GM23248 (cell line): ENCODE measurements around the gene FOXO1. TPM values are rescaled to one million over a fixed set of nuclear protein-coding genes. Genes with fewer than 3 reads are reported as not detected.
A peak's percentile ranks its signal among the peaks of the same experiment; 100 is the strongest.

Experiments used
- DNase-seq: peaks from one replicate; pipeline ENCODE4 v3.0.0-alpha.2; 2015
- H2AFZ ChIP-seq: fragments of 200-600 bp; sonication (generic); 2 replicates; pipeline ENCODE4 v1.6.1; 2016; ENCODE audit warnings: antibody characterized with exemption
- H3F3A ChIP-seq: fragments of 200-600 bp; sonication (generic); 2 replicates; pipeline ENCODE4 v1.6.1; 2016; ENCODE audit warnings: mild to moderate bottlenecking, antibody characterized with exemption, mixed run types; ENCODE audit not compliant: insufficient read depth
- H3K27ac ChIP-seq: fragments of 200-600 bp; sonication (generic); 2 replicates; pipeline ENCODE4 v1.5.1; 2016; ENCODE audit warnings: mild to moderate bottlenecking
- H3K27me3 ChIP-seq: fragments of 200-600 bp; sonication (generic); replicated peaks from 2 replicates; pipeline ENCODE4 v1.6.1; 2016; ENCODE audit warnings: mild to moderate bottlenecking; ENCODE audit not compliant: insufficient read depth
- H3K36me3 ChIP-seq: fragments of 200-600 bp; sonication (generic); 2 replicates; pipeline ENCODE4 v1.6.1; 2016; ENCODE audit warnings: low read depth, mild to moderate bottlenecking
- H3K4me1 ChIP-seq: fragments of 200-600 bp; sonication (generic); 2 replicates; pipeline ENCODE4 v1.6.1; 2016; ENCODE audit warnings: mild to moderate bottlenecking; ENCODE audit not compliant: insufficient read depth
- H3K4me2 ChIP-seq: fragments of 200-600 bp; sonication (generic); one replicate; pipeline ENCODE4 v1.6.1; 2016; ENCODE audit warnings: mild to moderate bottlenecking; ENCODE audit not compliant: unreplicated experiment
- H3K4me3 ChIP-seq: fragments of 200-600 bp; sonication (generic); 2 replicates; pipeline ENCODE4 v1.5.1; 2016; ENCODE audit warnings: mild to moderate bottlenecking
- H3K79me2 ChIP-seq: fragments of 200-600 bp; sonication (generic); 2 replicates; pipeline ENCODE4 v1.6.1; 2016; ENCODE audit warnings: mild to moderate bottlenecking; ENCODE audit not compliant: insufficient read depth
- H3K9ac ChIP-seq: fragments of 200-600 bp; sonication (generic); 2 replicates; pipeline ENCODE4 v1.6.1; 2016; ENCODE audit warnings: mild to moderate bottlenecking
- H3K9me2 ChIP-seq: fragments of 200-600 bp; sonication (generic); 2 replicates; pipeline ENCODE4 v1.6.1; 2016; ENCODE audit warnings: mixed run types, mild to moderate bottlenecking, moderate library complexity; ENCODE audit not compliant: insufficient read depth
- H3K9me3 ChIP-seq: fragments of 200-600 bp; sonication (generic); one replicate; pipeline ENCODE4 v1.6.1; 2017; ENCODE audit warnings: low read depth
- H4K20me1 ChIP-seq: fragments of 200-600 bp; sonication (generic); 2 replicates; pipeline ENCODE4 v1.6.0; 2016; ENCODE audit not compliant: insufficient read depth
- EZH2 ChIP-seq: fragments of 200-600 bp; sonication (generic); IDR thresholded peaks from 2 replicates; pipeline ENCODE4 v1.6.1; 2018; ENCODE audit warnings: antibody characterized with exemption, mild to moderate bottlenecking; ENCODE audit not compliant: insufficient read depth, poor library complexity, severe bottlenecking
- EZH2phosphoT487 ChIP-seq: fragments of 200-600 bp; sonication (generic); IDR thresholded peaks from 2 replicates; pipeline ENCODE4 v1.6.1; 2018; ENCODE audit warnings: antibody characterized with exemption, moderate library complexity, mild to moderate bottlenecking, low read depth; ENCODE audit not compliant: insufficient read depth
- WGBS, 2 experiments: methylation state at CpG; one replicate each; pipeline ENCODE4 v1.1.6; 2015 to 2017; ENCODE audit warnings: low lambda C conversion rate in 2 of 2, low coverage in 1 of 2; ENCODE audit errors: missing lambda C conversion rate in 2 of 2; 5-methylcytosine and 5-hydroxymethylcytosine counted together
- in situ Hi-C: fragments of 300-500 bp; cut with MboI; formaldehyde crosslinking; loops from 2 replicates; pipeline ENCODE4 v1.15.0; 2020
- polyA plus RNA-seq: library from polyadenylated mRNA; unstranded; fragments of >200 nt; fragmentation: Nextera tagmentation; extraction: Ambion mirVana; gene quantifications from 2 replicates; pipeline ENCODE4 v1.2.1, GENCODE V29; 2016
- total RNA-seq: library from RNA; depleted of rRNA; stranded (reverse); fragments of >200 nt; shearing (Covaris generic); gene quantifications from 2 replicates; pipeline ENCODE4 v1.2.3, GENCODE V29; 2014

The FOXO1 gene
- total and polyA plus RNA-seq, 2 experiments from 2014 or later: 0.59 to 1.1 TPM

GRCh38 chr13:40550130-40550529 is 116.3 kb downstream of the FOXO1 start:
- no peaks in the 10 kb centered on the region for H3K4me1 ChIP-seq
- H3K9me2 ChIP-seq: no peaks in the 10 kb centered on the region
- in situ Hi-C loops: no loop called here
- TF ChIP-seq EZH2 (no peak), EZH2phosphoT487 (no peak)
- H3K27ac ChIP-seq: no peak overlapping the region
- no peaks in the 10 kb centered on the region for H3K36me3 ChIP-seq
- no peaks in the 10 kb centered on the region for H4K20me1 ChIP-seq
- peak; percentile 14 for DNase-seq
- no peak overlapping the region for H3K4me3 ChIP-seq
- no peaks in the 10 kb centered on the region for H3K27me3 ChIP-seq
- 74 to 77% methylated on average over 2 of the region's 2 CpGs for WGBS, 2 experiments
- H3K9ac ChIP-seq: no peak overlapping the region
- no peaks in the 10 kb centered on the region for H3F3A ChIP-seq
- no peaks in the 10 kb centered on the region for H3K79me2 ChIP-seq
- no peak overlapping the region for H2AFZ ChIP-seq
- H3K9me3 ChIP-seq: no peaks in the 10 kb centered on the region
- no peak overlapping the region for H3K4me2 ChIP-seq

- H3K4me2 ChIP-seq: no peak overlapping the region
- H3K9me2 ChIP-seq: no peaks in the 10 kb centered on the region
- H3K27me3 ChIP-seq: no peaks in the 10 kb centered on the region
- H3F3A ChIP-seq: no peaks in the 10 kb centered on the region
- no peaks in the 10 kb centered on the region for H3K36me3 ChIP-seq
- no peaks in the 10 kb centered on the region for H3K79me2 ChIP-seq
- in situ Hi-C loops: no loop called here
- H3K4me1 ChIP-seq: no peaks in the 10 kb centered on the region
- no peaks in the 10 kb centered on the region for H4K20me1 ChIP-seq
- H3K27ac ChIP-seq: no peak overlapping the region
- H3K9ac ChIP-seq: no peak overlapping the region
- H2AFZ ChIP-seq: no peak overlapping the region
- no peak overlapping the region for H3K4me3 ChIP-seq
- H3K9me3 ChIP-seq: no peaks in the 10 kb centered on the region
- peak; percentile 38 for DNase-seq
- TF ChIP-seq EZH2phosphoT487 (no peak), EZH2 (no peak)
Measured at GRCh38 chr13:40549500-40550094, 116.8 kb downstream of the FOXO1 start.

GRCh38 chr13:40547591-40548315 is 118.7 kb downstream of the FOXO1 start:
- no peak for DNase-seq
- Histone ChIP-seq H3K27ac (no peak overlapping the region), H3K27me3 (no peaks in the 10 kb centered on the region), H3F3A (no peaks in the 10 kb centered on the region), H3K9ac (no peak overlapping the region), H3K4me3 (no peak overlapping the region), H4K20me1 (no peaks in the 10 kb centered on the region), H3K9me3 (no peaks in the 10 kb centered on the region), H3K9me2 (no peaks in the 10 kb centered on the region), H3K36me3 (no peaks in the 10 kb centered on the region), H3K4me2 (no peak overlapping the region), H3K4me1 (no peaks in the 10 kb centered on the region), H2AFZ (no peak overlapping the region), H3K79me2 (no peaks in the 10 kb centered on the region)
- in situ Hi-C loops: no loop called here
- TF ChIP-seq EZH2phosphoT487: no peak
- TF ChIP-seq EZH2: no peak
- WGBS, 2 experiments: 36 to 50% methylated on average over 2 of the region's 2 CpGs

GRCh38 chr13:40546047-40546446 is 120.4 kb downstream of the FOXO1 start:
- Histone ChIP-seq H3K9ac (no peak overlapping the region), H3K79me2 (no peaks in the 10 kb centered on the region), H3K27me3 (no peaks in the 10 kb centered on the region), H3K4me3 (no peak overlapping the region), H2AFZ (no peak overlapping the region), H3K36me3 (no peaks in the 10 kb centered on the region), H4K20me1 (no peaks in the 10 kb centered on the region), H3K9me3 (no peaks in the 10 kb centered on the region), H3K4me2 (no peak overlapping the region), H3F3A (no peaks in the 10 kb centered on the region), H3K9me2 (no peaks in the 10 kb centered on the region), H3K4me1 (no peaks in the 10 kb centered on the region), H3K27ac (no peak overlapping the region)
- no peak for DNase-seq
- TF ChIP-seq EZH2phosphoT487: no peak
- TF ChIP-seq EZH2: no peak
- 60 to 66% methylated on average over 7 of the region's 7 CpGs for WGBS, 2 experiments
- in situ Hi-C loops: no loop called here
